OCI-LY3 (cell line): ENCODE measurements around the gene GSAP.

Experiments used
- H2AFZ ChIP-seq: fragments of 200-600, 300-600 bp; shearing (Covaris generic); 2 replicates; pipeline ENCODE4 v1.6.0; 2014; ENCODE audit warnings: antibody characterized with exemption, low read depth, low read length
- H3K27ac ChIP-seq: fragments of 200-600, 300-600 bp; sonication (generic); 2 replicates; pipeline ENCODE4 v1.5.1; 2014; ENCODE audit warnings: mild to moderate bottlenecking, low read length, moderate library complexity, mixed read lengths
- H3K27me3 ChIP-seq: fragments of 200-600, 300-600 bp; sonication (generic); 2 replicates; pipeline ENCODE4 v1.6.1; 2014; ENCODE audit warnings: low read depth, low read length, mixed read lengths
- H3K36me3 ChIP-seq: fragments of 200-600, 300-600 bp; sonication (generic); replicated peaks from 2 replicates; pipeline ENCODE3; 2014; ENCODE audit warnings: low read depth, low read length, mixed read lengths
- H3K4me1 ChIP-seq: fragments of 300-600, 200-600 bp; sonication (generic); 2 replicates; pipeline ENCODE4 v1.6.1; 2014; ENCODE audit warnings: low read length, mixed read lengths
- H3K4me2 ChIP-seq: fragments of 200-600, 300-600 bp; sonication (generic); 2 replicates; pipeline ENCODE4 v1.6.1; 2014; ENCODE audit warnings: low read length, mixed read lengths
- H3K4me3 ChIP-seq: fragments of 300-600, 200-600 bp; sonication (generic); 2 replicates; pipeline ENCODE4 v1.5.1; 2014; ENCODE audit warnings: antibody characterized with exemption, mild to moderate bottlenecking, low read length, moderate library complexity
- H3K79me2 ChIP-seq: fragments of 300-600, 200-600 bp; shearing (Covaris generic); 2 replicates; pipeline ENCODE4 v1.6.1; 2014; ENCODE audit warnings: mild to moderate bottlenecking, low read length, mixed read lengths
- H3K9ac ChIP-seq: fragments of 300-600, 200-600 bp; shearing (Covaris generic); 2 replicates; pipeline ENCODE4 v1.6.0; 2014; ENCODE audit warnings: mild to moderate bottlenecking, low read length, moderate library complexity
- H3K9me3 ChIP-seq: fragments of 200-600, 300-600 bp; shearing (Covaris generic); 2 replicates; pipeline ENCODE4 v1.6.1; 2014; ENCODE audit warnings: low read length, mixed read lengths; ENCODE audit not compliant: insufficient read depth
- H4K20me1 ChIP-seq: fragments of 200-600, 300-600 bp; sonication (generic); 2 replicates; pipeline ENCODE4 v1.6.1; 2016; ENCODE audit warnings: low read length, mixed read lengths; ENCODE audit not compliant: insufficient read depth
- EZH2phosphoT487 ChIP-seq: fragments of 200-600 bp; shearing (Covaris generic); IDR thresholded peaks from 2 replicates; pipeline ENCODE4 v1.6.1; 2018; ENCODE audit warnings: antibody characterized with exemption, mixed run types, low read depth
- TF ChIP-seq, protein P1 (sequence below): fragments of 200-600, 300-600 bp; sonication (generic); IDR thresholded peaks from 2 replicates; pipeline ENCODE4 v1.5.1; 2014; ENCODE audit warnings: antibody characterized with exemption, low read length, low read depth

The GSAP gene

DNA sequence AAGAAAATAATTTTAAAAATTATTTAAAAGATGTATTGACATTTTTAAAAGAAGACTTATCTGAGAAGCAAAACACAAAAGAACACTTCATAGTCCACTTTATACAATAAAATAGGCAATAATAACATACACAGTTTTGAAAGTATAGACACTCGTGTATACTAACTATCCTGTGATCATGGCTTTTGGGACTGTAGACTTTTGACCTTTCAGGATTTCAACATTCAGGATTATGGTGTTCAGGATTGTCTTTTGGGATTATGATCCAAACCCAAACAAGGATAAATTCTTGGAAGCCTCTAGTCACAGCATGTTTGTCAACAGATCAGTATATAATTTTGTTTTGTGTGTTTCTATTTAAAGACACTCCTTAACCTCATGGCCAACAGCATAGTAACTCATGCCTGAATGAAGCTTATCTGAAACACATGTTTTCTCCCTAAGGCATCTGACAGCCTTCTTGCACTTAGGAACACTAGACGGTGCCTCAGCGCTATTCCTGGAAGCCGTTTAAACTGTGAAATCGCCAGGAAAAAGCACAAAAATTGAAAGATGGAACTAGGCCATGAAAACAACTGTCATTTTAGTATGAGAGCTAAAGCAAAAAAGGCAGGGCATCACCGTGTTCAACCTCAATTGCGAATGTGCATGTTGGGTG, 29.9 kb downstream of the GSAP start:
- no peak overlapping the region for H3K27ac ChIP-seq
- TF ChIP-seq EZH2phosphoT487, result no peak
- TF ChIP-seq, protein P1, sequence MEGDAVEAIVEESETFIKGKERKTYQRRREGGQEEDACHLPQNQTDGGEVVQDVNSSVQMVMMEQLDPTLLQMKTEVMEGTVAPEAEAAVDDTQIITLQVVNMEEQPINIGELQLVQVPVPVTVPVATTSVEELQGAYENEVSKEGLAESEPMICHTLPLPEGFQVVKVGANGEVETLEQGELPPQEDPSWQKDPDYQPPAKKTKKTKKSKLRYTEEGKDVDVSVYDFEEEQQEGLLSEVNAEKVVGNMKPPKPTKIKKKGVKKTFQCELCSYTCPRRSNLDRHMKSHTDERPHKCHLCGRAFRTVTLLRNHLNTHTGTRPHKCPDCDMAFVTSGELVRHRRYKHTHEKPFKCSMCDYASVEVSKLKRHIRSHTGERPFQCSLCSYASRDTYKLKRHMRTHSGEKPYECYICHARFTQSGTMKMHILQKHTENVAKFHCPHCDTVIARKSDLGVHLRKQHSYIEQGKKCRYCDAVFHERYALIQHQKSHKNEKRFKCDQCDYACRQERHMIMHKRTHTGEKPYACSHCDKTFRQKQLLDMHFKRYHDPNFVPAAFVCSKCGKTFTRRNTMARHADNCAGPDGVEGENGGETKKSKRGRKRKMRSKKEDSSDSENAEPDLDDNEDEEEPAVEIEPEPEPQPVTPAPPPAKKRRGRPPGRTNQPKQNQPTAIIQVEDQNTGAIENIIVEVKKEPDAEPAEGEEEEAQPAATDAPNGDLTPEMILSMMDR, result no peak
- peaks cover 13% of the 10 kb centered on the region for H3K4me1 ChIP-seq
- no peaks in the 10 kb centered on the region for H3K9me3 ChIP-seq
- no peak overlapping the region for H3K9ac ChIP-seq
- peaks cover 7% of the 10 kb centered on the region for H3K36me3 ChIP-seq
- no peak overlapping the region for H3K4me3 ChIP-seq
- H3K27me3 ChIP-seq, result no peaks in the 10 kb centered on the region
- no peak overlapping the region for H3K4me2 ChIP-seq
- H4K20me1 ChIP-seq, result no peaks in the 10 kb centered on the region
- no peaks in the 10 kb centered on the region for H3K79me2 ChIP-seq
- H2AFZ ChIP-seq, result no peak overlapping the region

DNA sequence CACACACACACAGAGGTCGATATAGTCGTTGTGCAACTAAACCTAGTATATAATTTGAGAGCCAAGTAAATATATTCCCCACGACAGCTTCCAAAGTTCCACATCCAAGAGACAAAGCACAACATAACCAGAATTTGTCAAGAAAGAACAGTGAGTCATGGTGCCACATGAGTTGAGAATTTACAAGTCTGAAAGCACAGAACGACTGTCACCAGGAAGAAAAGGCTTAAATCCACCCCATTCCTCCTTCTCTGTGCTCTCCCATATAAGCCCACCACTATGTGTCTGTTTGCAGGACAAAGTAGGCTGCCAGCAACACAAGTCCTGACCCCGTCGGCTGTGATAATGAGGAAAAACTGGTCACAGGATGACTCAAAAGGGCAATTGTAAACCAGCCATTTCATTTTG, 32.8 kb downstream of the GSAP start:
- Histone ChIP-seq H3K4me2 (no peak overlapping the region), H3K27ac (no peak overlapping the region), H3K36me3 (peaks cover 7% of the 10 kb centered on the region), H3K27me3 (no peaks in the 10 kb centered on the region), H3K9me3 (no peaks in the 10 kb centered on the region), H3K9ac (no peak overlapping the region), H4K20me1 (no peaks in the 10 kb centered on the region), H3K79me2 (no peaks in the 10 kb centered on the region), H3K4me1 (peaks cover 10% of the 10 kb centered on the region), H3K4me3 (no peak overlapping the region), H2AFZ (no peak overlapping the region)
- TF ChIP-seq, protein P1, result no peak
- TF ChIP-seq EZH2phosphoT487, result no peak

GRCh38 chr7:77382532-77382931, 33.6 kb downstream of the GSAP start:
- no peak for TF ChIP-seq EZH2phosphoT487
- TF ChIP-seq, protein P1, result no peak
- Histone ChIP-seq H3K27ac (no peak overlapping the region), H3K79me2 (no peaks in the 10 kb centered on the region), H2AFZ (no peak overlapping the region), H3K4me3 (no peak overlapping the region), H3K36me3 (peaks cover 7% of the 10 kb centered on the region), H3K4me2 (no peak overlapping the region), H4K20me1 (no peaks in the 10 kb centered on the region), H3K27me3 (no peaks in the 10 kb centered on the region), H3K9me3 (no peaks in the 10 kb centered on the region), H3K4me1 (peaks cover 2% of the 10 kb centered on the region), H3K9ac (no peak overlapping the region)

DNA sequence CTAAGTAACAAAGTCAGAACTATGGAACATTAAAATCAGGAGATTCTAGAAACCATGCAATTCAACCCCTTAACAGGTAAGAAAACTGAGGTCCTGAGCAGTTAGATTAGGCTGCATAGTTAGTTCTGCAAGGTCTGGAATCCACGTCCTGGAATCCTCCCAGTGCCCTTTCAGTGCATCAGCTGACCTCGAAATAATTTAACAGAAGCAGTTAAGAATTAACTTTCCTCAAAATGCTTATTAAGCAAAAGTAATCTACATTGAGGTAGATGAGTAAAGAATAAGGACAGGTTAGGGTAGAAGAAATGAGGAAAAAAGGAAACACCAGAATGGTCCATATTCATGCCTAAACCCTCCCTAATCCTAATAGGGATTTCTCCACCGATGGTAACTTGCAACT, 37.6 kb downstream of the GSAP start:
- Histone ChIP-seq H3K79me2 (no peaks in the 10 kb centered on the region), H2AFZ (no peak overlapping the region), H3K4me1 (no peaks in the 10 kb centered on the region), H3K27me3 (no peaks in the 10 kb centered on the region), H3K4me3 (no peak overlapping the region), H3K36me3 (no peaks in the 10 kb centered on the region), H3K9ac (no peak overlapping the region), H4K20me1 (no peaks in the 10 kb centered on the region), H3K9me3 (no peaks in the 10 kb centered on the region), H3K4me2 (no peak overlapping the region), H3K27ac (no peak overlapping the region)
- TF ChIP-seq, protein P1, result no peak
- no peak for TF ChIP-seq EZH2phosphoT487
